Activated naive CD8-positive, alpha-beta T cell treated with anti-CD3 and anti-CD28 coated beads for 36 hours (primary cell): Measurements from ENCODE around the gene SLC30A3. TPM values are rescaled to one million over a fixed set of nuclear protein-coding genes. Genes with fewer than 3 reads are reported as not detected.

ENCODE experiments used
- DNase-seq: peaks from one replicate; pipeline ENCODE4 v3.0.0; 2021
- H3K27ac Mint-ChIP-seq: one replicate; pipeline ENCODE4 v1.8.0; 2022; ENCODE audit warnings: mild to moderate bottlenecking, moderate library complexity, mixed read lengths
- H3K27me3 Mint-ChIP-seq: one replicate; pipeline ENCODE4 v1.8.0; 2022; ENCODE audit warnings: mild to moderate bottlenecking, mixed read lengths
- H3K36me3 Mint-ChIP-seq: one replicate; pipeline ENCODE4 v1.8.0; 2021; ENCODE audit warnings: mild to moderate bottlenecking, mixed read lengths
- H3K4me1 Mint-ChIP-seq: one replicate; pipeline ENCODE4 v1.8.0; 2021; ENCODE audit warnings: mixed read lengths
- H3K4me3 Mint-ChIP-seq: one replicate; pipeline ENCODE4 v1.8.0; 2022; ENCODE audit warnings: mild to moderate bottlenecking, moderate library complexity, mixed read lengths
- H3K9me3 Mint-ChIP-seq: one replicate; pipeline ENCODE4 v1.8.0; 2022; ENCODE audit warnings: mixed read lengths
- total RNA-seq, 2 experiments: library from RNA; stranded (reverse); gene quantifications; one replicate each; pipeline ENCODE4 v1.2.3, GENCODE V29; 2021

Gene SLC30A3
- total RNA-seq, 2 experiments from 2014 or later, result 0.14 to 0.22 TPM

DNA sequence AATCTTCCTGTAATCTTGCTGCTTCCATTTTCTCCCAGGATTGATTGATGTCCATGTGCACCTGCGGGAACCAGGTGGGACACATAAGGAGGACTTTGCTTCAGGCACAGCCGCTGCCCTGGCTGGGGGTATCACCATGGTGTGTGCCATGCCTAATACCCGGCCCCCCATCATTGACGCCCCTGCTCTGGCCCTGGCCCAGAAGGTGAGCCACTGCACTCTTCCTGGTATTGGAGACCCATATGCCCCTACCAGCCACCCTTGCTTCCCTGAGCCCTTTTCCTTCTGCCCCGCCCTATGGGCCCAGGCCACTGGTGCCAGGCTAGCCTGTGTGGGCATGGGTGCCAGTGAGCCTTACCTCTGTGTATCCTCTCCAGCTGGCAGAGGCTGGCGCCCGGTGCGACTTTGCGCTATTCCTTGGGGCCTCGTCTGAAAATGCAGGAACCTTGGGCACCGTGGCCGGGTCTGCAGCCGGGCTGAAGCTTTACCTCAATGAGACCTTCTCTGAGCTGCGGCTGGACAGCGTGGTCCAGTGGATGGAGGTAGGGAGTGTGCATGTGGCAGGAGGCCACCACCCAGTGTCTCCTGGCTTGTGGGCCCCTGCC lies 25.4 kb downstream of the SLC30A3 start:
- Mint-ChIP-seq H3K27ac (no peak overlapping the region), H3K27me3 (no peaks in the 10 kb centered on the region), H3K9me3 (no peaks in the 10 kb centered on the region), H3K4me1 (no peaks in the 10 kb centered on the region), H3K36me3 (peaks cover 42% of the 10 kb centered on the region), H3K4me3 (no peak overlapping the region)
- DNase-seq, result no peak

DNA sequence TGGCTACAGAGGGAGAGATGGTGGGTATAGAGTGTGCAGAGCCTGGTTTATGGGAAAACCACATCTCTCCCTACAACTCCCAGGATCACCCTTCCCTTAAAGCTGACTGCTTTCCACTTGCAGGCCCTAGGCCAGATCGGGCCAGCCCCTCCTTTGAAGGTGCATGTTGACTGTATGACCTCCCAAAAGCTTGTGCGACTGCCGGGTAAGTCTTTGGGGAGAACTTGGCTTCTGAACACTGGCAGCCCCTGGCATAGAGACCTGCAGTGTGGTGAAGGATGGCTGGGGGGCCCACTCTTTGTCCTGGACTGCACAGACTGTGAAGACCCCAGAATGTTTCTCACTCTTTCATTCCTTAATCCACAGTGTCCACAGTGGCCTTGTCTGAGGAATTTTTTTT lies 26.2 kb downstream of the SLC30A3 start:
- no peak for DNase-seq
- Mint-ChIP-seq H3K27ac (no peak overlapping the region), H3K27me3 (no peaks in the 10 kb centered on the region), H3K4me3 (no peak overlapping the region), H3K36me3 (peaks cover 42% of the 10 kb centered on the region), H3K4me1 (no peaks in the 10 kb centered on the region), H3K9me3 (no peaks in the 10 kb centered on the region)

DNA sequence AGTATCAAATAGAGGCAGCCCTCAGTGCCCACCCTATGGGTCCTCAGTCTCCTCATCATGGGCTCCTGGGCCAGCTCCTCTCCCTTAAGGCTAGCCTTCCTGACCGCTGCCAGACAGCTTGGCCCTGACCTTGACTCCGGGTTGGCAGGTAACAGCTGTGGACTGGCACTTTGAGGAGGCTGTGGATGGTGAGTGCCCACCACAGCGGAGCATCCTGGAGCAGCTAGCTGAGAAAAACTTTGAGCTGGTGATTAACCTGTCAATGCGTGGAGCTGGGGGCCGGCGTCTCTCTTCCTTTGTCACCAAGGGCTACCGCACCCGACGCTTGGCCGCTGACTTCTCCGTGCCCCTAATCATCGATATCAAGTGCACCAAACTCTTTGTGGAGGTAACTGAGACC lies 26.7 kb downstream of the SLC30A3 start:
- H3K36me3 Mint-ChIP-seq, result peaks cover 45% of the 10 kb centered on the region
- H3K4me3 Mint-ChIP-seq, result no peak overlapping the region
- H3K9me3 Mint-ChIP-seq, result no peaks in the 10 kb centered on the region
- no peaks in the 10 kb centered on the region for H3K27me3 Mint-ChIP-seq
- no peak overlapping the region for H3K27ac Mint-ChIP-seq
- no peaks in the 10 kb centered on the region for H3K4me1 Mint-ChIP-seq
- DNase-seq, result no peak

DNA sequence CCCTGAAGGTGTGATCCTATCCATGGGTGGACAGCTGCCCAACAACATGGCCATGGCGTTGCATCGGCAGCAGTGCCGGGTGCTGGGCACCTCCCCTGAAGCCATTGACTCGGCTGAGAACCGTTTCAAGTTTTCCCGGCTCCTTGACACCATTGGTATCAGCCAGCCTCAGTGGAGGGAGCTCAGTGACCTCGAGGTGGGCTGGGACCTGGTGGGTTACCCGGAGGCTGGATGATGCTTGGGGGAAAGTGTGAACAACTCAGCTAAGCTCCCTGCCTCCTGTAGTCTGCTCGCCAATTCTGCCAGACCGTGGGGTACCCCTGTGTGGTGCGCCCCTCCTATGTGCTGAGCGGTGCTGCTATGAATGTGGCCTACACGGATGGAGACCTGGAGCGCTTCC lies 29.5 kb downstream of the SLC30A3 start:
- no peak for DNase-seq
- no peak overlapping the region for H3K4me3 Mint-ChIP-seq
- H3K36me3 Mint-ChIP-seq, result peaks cover 29% of the 10 kb centered on the region
- no peak overlapping the region for H3K27ac Mint-ChIP-seq
- H3K4me1 Mint-ChIP-seq, result no peaks in the 10 kb centered on the region
- no peaks in the 10 kb centered on the region for H3K27me3 Mint-ChIP-seq
- no peaks in the 10 kb centered on the region for H3K9me3 Mint-ChIP-seq

- Mint-ChIP-seq H3K4me3 (no peak overlapping the region), H3K27me3 (no peaks in the 10 kb centered on the region), H3K9me3 (no peaks in the 10 kb centered on the region), H3K27ac (no peak overlapping the region), H3K36me3 (peaks cover 23% of the 10 kb centered on the region), H3K4me1 (no peaks in the 10 kb centered on the region)
- DNase-seq, result no peak
Measured at GRCh38 chr2:27231921-27232320, 30.9 kb downstream of the SLC30A3 start.

DNA sequence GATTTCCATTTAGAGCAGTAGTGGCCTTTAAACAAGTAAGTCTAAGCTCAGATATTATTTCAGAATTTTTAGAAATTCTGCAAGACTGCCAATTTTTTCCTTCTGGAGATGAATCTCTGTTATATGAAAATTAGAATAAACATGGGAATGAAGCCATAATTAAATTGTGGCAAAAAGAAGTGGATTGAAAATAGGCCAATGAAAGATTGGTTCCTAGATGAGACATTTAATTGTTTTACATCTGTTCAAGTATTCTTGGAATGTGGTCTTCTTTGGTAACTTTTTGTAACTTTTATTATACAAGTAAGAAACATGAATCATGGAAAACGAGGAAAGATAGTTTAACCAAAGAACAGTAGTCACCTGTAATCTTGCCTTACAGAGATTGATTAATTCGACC lies 35.3 kb downstream of the SLC30A3 start:
- Mint-ChIP-seq H3K36me3 (peaks cover 22% of the 10 kb centered on the region), H3K9me3 (no peaks in the 10 kb centered on the region)

DNA sequence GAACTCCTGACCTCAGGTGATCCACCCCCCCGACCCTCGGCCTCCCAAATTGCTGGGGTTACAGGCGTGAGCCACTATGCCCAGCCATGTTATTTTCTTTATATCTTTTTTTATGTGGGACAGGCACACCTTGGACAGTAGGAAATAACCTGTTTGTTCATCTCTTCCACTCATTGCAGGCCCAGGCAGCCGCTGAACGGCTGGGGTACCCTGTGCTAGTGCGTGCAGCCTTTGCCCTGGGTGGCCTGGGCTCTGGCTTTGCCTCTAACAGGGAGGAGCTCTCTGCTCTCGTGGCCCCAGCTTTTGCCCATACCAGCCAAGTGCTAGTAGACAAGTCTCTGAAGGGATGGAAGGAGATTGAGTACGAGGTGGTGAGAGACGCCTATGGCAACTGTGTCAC lies 37.3 kb downstream of the SLC30A3 start:
- Mint-ChIP-seq H3K4me3 (no peak overlapping the region), H3K4me1 (peaks cover 6% of the 10 kb centered on the region), H3K27me3 (no peaks in the 10 kb centered on the region), H3K36me3 (peaks cover 29% of the 10 kb centered on the region), H3K9me3 (no peaks in the 10 kb centered on the region), H3K27ac (no peak overlapping the region)
- no peak for DNase-seq

More for the DNA sequence above, 35.3 kb downstream of the SLC30A3 start:
- Mint-ChIP-seq H3K27ac (no peak overlapping the region), H3K4me1 (peaks cover 2% of the 10 kb centered on the region), H3K27me3 (no peaks in the 10 kb centered on the region), H3K4me3 (no peak overlapping the region)
- no peak for DNase-seq

- H3K27ac Mint-ChIP-seq, result no peak overlapping the region
- no peaks in the 10 kb centered on the region for H3K27me3 Mint-ChIP-seq
- no peaks in the 10 kb centered on the region for H3K9me3 Mint-ChIP-seq
- peaks cover 18% of the 10 kb centered on the region for H3K4me1 Mint-ChIP-seq
- peaks cover 42% of the 10 kb centered on the region for H3K36me3 Mint-ChIP-seq
- no peak for DNase-seq
- H3K4me3 Mint-ChIP-seq, result no peak overlapping the region
Measured at GRCh38 chr2:27223416-27223815, 39.4 kb downstream of the SLC30A3 start.

- Mint-ChIP-seq H3K27ac (no peak overlapping the region), H3K9me3 (no peaks in the 10 kb centered on the region), H3K36me3 (peaks cover 52% of the 10 kb centered on the region), H3K4me1 (peaks cover 21% of the 10 kb centered on the region), H3K27me3 (no peaks in the 10 kb centered on the region), H3K4me3 (no peak overlapping the region)
- no peak for DNase-seq
Measured at GRCh38 chr2:27222407-27222806, 40.4 kb downstream of the SLC30A3 start.

- Mint-ChIP-seq H3K27ac (no peak overlapping the region), H3K36me3 (peaks cover 60% of the 10 kb centered on the region)
Measured at GRCh38 chr2:27221166-27221565, 41.7 kb downstream of the SLC30A3 start.

GRCh38 chr2:27220091-27220490 lies 42.8 kb downstream of the SLC30A3 start:
- Mint-ChIP-seq H3K27ac (no peak overlapping the region), H3K27me3 (no peaks in the 10 kb centered on the region), H3K4me1 (peaks cover 34% of the 10 kb centered on the region), H3K9me3 (no peaks in the 10 kb centered on the region), H3K36me3 (peaks cover 65% of the 10 kb centered on the region), H3K4me3 (no peak overlapping the region)
- no peak for DNase-seq

More at GRCh38 chr2:27221166-27221565, 41.7 kb downstream of the SLC30A3 start:
- Mint-ChIP-seq H3K4me3 (no peak overlapping the region), H3K4me1 (peaks cover 28% of the 10 kb centered on the region), H3K9me3 (no peaks in the 10 kb centered on the region), H3K27me3 (no peaks in the 10 kb centered on the region)
- DNase-seq, result no peak

DNA sequence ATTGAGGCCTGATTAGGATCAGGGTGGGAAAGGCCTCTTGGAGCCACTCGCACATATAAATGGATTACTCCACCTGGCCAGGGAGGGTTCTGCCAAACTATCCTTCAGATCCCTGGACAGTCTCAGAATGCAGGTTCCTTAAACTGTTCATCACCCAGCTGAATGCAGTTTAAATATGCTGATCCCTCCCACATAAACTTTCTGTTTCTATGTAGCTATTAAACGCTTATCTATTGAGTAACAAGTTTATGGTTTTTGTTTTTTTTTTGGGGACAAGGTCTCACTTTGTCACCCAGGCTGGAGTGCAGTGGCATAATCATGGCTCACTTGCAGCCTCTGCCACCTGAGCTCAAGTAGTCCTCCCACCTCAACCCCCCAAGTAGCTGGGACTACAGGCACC lies 43.8 kb downstream of the SLC30A3 start:
- Mint-ChIP-seq H3K27ac (peak overlapping the region; percentile 97), H3K4me1 (peaks cover 36% of the 10 kb centered on the region), H3K36me3 (peaks cover 60% of the 10 kb centered on the region), H3K4me3 (peak overlapping the region; percentile 98), H3K9me3 (no peaks in the 10 kb centered on the region), H3K27me3 (no peaks in the 10 kb centered on the region)
- no peak for DNase-seq

DNA sequence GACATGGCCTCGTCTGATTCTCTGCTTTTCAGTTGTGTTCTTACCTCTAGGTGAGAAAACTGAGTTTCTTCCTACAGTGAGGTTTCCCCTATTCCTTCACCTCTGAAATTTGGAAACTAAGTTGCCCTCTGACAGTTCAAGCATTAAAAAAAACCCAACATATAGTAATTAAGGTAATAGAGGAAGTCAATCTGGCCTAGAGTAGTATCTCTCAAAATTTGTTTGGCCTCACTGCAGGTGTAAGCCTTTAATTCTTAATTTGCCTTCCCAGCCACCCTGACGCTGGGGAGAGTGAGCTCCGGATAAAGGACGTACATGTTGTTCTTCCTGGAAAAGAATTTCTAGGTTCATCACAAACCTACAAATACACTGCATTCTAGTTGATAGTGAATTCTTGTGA lies 44.2 kb downstream of the SLC30A3 start:
- no peaks in the 10 kb centered on the region for H3K9me3 Mint-ChIP-seq
- peaks cover 38% of the 10 kb centered on the region for H3K4me1 Mint-ChIP-seq
- DNase-seq, result no peak
- H3K36me3 Mint-ChIP-seq, result peaks cover 61% of the 10 kb centered on the region
- peak overlapping the region; percentile 97 for H3K27ac Mint-ChIP-seq
- H3K4me3 Mint-ChIP-seq, result peak overlapping the region; percentile 98
- H3K27me3 Mint-ChIP-seq, result no peaks in the 10 kb centered on the region

- Mint-ChIP-seq H3K27ac (peak within 1 kb of the TSS; percentile 97), H3K4me3 (peak within 1 kb of the TSS; percentile 98), H3K36me3 (peaks cover 60% of the 10 kb centered on the region), H3K4me1 (peaks cover 42% of the 10 kb centered on the region), H3K9me3 (no peaks in the 10 kb centered on the region), H3K27me3 (no peaks in the 10 kb centered on the region)
- DNase-seq, result peak; percentile 92
Measured at GRCh38 chr2:27217173-27218121, 45.4 kb downstream of the SLC30A3 start, which contains the start of gene CAD. Gene CAD (plus strand): TSS chr2:27217369. CDS start chr2:27217552, 183 bp downstream.

GRCh38 chr2:27216416-27217137 lies 46.3 kb downstream of the SLC30A3 start:
- H3K9me3 Mint-ChIP-seq, result no peaks in the 10 kb centered on the region
- H3K27me3 Mint-ChIP-seq, result no peaks in the 10 kb centered on the region
- peak overlapping the region; percentile 97 for H3K27ac Mint-ChIP-seq
- H3K4me1 Mint-ChIP-seq, result peaks cover 42% of the 10 kb centered on the region
- peaks cover 57% of the 10 kb centered on the region for H3K36me3 Mint-ChIP-seq
- H3K4me3 Mint-ChIP-seq, result peak overlapping the region; percentile 98
- DNase-seq, result no peak
